IPS DF 4.7 (cell line): ENCODE data around the gene CEP72.

Source experiments
- DNase-seq: peaks from one replicate; pipeline ENCODE4 v3.0.0-alpha.2; 2013; ENCODE audit warnings: low spot score; ENCODE audit errors: extremely low read depth

Gene CEP72

DNA sequence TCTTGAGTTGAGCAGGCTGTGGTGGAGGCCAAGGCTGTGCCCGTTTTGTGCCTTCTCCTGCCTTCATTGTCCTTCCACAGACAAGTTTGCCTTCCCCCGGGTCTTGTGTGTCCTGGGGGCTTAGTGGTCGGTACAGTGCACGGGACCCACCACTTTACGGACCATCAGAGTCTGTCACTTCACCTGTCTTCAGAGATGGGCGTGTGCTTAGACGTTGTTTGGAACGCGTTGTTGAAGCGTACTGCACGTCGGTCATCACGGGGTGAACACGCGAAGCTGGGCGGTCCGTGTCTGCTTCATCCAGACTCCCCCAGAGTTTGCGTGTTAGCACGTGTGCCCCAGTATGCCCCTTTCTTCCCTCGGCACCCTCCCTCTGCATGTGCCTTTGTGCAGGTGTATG, 24.8 kb downstream of the CEP72 start:
- DNase-seq: no peak

DNA sequence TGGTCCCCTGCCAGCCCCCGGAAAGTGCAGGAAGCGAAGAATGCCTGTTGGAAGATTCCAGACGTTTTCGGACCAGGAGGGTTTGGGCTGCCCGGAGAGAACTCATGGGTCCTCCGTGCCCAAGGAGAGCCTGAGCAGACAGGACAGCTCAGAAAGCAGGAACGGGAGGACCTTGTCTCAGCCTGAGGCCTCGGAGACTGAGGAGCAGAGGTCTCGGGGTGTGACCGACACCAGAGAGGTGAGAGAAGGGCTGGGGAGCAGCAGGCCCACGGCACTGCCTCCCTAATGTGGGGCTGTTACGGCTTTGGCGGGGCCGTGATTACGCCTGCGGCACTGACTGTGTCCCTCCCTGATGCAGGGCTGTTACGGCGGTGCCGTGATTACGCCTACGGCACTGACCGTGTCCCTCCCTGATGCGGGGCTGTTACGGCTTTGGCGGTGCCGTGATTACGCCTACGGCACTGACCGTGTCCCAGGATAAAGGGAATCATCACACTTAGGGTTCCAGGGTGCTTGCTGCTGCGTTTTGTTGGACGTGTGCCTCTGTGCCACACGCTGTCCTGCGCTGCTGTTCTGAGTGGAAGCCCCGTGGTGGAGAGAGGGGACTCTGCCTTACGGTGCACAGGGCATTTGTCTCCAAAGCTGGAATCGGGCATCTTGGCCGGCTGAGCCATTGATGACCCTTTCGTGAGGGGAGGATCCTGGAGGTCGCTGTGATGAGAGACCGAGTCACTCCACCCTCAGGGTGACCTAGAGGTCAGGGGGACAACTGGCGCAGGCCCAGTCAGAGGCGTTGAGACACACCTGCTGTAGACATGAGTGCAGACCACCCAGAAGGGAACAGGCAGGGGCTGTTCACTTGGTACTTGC, 25.7 kb downstream of the CEP72 start:
- no peak for DNase-seq

DNA sequence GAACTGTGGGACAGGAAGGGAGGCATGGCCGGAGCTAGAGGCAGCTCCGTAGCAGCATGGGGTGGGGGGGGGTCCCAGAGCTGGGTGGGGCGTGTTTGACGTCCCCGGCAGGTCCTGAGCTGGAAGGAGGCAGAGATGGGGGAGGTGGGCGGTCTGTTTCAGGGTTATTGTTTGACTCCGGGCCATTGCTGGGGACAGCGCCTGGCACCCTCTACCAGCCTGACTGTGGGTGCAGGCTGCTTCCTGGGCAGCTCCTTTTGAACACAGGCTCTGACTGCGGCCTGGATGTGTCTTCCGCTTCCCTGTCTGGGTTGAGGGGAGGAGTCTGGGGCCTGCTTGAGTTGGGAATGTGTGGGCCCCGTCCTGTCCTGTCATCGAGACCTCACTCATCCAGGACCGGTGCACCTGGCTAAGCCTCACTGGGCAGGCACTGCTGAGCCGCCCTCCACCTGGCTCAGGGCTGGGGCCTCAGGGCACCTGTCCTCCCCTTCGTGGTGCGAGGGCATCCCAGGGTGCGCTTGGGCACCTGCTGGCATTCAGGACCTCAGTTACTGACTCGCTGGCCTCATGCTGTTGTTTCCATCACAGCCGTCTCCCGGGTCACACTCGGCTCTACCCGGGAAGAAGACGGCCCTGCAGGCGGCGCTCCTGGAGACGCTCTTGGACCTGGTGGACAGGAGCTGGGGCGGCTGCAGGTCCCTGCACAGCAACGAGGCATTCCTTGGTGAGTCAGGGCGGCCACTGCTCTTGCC, 26.5 kb downstream of the CEP72 start:
- DNase-seq: no peak

DNA sequence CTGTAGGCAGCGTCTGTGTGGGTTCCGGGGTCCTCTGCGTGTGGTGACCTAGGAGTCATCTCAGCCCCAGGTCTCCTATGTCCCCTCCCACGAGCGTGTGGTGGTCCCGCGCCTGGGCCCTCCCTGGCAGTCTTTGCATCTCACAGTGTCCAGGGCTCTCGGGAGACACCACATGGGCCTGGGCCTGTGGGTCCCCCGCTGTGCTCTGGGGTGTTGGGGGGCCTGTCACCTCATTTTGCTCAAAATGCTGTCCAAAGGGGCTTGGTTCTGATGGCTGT, 27.1 kb downstream of the CEP72 start:
- DNase-seq: no peak

DNA sequence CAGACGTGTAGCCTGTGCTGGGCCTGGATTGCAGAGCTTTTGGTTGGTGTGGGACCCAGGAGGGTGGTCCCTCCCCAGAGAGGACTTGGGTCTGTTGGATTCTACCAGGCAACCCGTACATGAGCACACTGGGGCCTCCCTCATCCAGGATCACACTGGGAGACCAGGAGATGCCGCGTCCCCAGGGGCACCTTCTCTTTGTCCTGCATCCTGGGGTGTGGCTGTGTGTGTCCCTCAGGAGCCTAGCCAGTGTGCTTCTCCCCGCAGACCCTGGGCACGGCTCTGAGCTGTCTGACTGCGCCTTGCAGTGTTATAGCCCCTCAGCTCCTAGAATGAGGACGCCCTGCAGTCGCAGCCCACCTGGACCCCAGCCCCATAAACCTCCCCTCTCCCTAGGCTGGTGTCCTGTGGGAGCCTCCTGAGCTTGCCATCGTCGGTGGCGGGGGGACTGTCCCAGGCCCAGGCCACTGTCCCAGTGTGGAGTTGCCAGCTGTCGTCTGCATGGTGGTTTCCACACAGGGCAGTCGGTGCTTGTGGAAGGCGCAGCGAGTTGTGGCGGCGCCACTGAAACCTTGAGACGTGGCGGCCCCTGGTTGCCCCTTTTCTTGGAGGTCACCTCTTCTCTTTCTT, 27.6 kb downstream of the CEP72 start:
- DNase-seq: no peak

DNA sequence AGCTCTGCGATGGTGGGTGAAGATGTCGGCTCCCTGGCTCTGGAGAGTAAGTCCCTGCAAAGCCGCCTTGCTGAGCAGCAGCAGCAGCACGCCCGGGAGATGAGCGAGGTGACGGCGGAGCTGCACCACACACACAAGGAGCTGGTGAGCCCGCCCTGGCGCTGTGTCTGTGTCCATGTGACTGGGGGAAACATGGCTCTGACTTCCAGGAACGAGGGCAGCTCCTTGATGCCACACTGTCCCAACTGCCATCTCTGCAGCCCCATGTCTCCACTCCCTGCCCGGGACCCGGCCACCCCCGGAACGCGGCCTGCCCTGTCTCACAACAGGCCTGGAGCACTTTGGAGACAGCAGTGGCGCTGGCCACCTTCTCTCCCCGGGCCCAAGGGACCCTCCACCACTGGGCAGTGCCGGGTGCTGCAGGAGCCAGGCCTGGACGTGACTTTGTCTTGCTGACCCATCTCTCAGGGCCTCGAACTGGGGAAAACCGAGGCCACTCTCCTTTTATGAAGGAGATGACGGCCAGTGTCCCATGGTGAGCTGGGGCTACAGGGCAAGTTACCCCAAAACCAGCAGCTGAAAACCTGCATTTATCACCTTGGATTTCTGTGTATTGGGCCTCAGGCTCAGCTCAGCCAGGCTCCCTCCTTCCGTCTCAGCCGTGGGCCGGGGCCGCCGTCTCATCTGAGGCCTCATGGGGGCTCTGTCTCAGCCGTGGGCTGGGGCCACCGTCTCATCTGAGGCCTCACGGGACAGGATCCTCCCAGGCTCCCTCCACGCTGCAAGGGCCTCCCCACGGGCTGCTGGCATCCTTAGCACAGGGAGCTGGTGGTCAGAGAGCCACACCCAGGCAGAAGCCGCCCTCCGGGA, 28.6 kb downstream of the CEP72 start:
- DNase-seq: no peak

DNA sequence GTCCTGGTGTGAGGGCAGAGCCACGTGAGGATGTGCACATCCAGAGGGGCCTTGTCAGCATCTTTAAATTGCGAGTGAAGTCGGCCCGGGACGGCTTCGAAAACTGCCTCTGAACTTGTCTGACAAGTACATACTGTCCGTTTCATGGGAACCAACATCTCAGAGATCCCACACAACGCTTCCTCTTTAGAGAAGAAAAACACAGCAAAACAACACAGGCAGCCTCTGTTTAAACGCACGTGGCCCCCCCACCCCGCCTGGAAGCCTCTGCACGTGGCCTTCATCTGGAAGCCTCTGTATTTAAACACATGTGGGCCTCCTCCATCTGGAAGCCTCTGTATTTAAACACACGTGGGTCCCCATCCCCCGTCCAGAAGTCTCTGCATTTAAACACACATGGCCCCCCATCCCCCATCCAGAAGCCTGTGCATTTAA, 29.2 kb downstream of the CEP72 start:
- DNase-seq: no peak

DNA sequence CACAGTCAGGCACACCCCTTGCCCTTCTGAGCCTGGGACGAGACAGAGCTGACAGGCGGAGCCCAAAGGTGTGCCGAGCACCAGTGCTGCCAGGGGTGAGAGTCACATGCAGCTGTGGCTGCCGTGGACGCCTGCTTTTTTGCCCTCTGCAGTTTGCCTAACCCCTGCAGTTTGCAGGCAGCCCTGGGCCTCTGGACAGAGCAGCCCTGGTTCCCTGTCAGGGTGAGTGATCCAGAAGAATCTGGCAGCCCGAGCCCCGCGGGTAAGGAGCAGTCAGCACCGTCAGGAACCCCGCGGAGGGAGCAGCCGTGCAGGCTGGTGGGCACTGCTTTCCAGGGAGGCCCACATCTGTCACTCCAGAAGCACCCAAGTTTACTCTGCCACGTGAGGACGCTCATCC, 30.3 kb downstream of the CEP72 start:
- DNase-seq: no peak

DNA sequence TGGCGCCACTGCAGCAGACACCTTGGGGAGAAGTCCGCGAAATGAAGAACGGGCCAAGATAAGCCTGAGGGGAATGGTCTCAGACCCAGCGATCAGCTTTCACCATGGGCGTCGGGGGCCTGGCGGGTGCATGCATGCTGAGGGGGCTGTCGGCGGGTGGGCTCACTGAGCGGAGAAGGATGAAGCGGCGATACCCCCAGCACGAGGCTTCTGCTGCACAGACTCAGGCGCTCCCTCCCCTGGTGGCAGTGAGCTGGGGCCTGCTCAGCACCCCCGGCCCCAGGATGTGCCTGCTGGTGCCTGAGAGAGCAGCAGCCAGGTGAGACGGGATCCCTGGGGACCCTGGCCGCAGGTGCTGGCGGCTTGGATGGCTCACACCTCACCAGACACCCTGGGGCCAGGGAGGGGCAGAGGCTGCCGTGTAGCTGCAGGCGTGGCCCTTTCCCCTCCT, 31.2 kb downstream of the CEP72 start:
- DNase-seq: no peak

DNA sequence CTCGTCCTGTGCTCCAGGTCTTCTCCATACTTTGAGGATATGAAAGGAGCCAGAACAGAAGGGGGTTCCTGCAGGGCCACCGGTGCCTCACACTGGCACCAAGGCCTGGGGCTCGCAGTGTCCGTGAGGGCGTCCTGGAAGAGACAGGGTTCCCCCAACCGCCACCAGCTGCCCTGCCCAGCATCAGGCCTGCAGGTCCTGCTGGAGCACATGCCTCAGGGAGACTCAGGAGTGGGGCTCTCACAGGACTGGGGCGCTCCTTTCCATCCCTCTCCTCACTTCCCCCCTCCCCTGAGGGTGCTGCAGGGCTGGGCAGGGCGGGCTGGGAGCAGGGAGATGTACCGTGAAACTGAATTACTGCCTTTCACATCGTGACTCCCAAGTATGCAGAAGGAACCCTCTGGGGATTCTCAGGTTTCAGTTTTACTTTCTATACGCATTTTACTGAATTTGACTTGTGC, 31.7 kb downstream of the CEP72 start:
- DNase-seq: no peak

DNA sequence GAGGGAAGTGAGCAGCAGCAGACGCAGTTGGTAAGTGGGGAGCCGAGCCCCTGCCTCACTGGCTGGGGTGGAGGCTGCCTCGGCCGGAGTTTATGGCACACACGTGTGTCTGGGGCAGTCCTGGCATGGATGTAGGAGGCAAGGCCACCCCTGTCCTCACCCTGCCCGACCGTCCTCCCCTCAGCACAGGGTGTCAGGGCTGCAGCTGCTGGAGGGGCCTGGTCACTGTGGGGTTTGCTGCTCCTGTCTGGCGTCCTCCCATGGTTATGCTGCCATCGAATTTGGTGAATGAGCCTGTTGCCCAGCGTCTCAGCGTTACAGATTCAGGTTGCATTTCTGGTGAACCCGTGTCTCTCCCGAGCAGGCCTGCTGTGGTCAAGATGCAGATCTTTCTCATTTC, 32.4 kb downstream of the CEP72 start:
- no peak for DNase-seq

DNA sequence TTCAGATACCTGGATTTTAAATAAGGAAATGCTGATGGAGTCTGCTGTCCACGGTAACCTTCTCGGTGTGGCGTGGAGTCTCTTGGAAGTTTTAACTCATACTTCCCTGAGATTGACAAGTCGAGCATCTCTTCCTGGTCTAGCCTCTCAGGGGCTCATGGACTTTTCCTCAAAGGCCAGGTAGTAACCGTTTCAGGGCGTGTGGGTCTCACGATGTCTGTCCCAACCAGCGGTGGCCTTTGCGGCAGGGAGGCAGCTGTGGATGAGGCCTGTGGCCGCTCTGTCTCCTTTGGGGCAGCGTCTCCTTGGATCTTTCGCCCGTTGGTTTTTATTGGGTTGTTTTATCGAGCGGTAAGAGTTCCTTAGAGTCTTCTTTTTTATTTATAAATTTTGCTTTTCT, 32.8 kb downstream of the CEP72 start:
- no peak for DNase-seq

DNA sequence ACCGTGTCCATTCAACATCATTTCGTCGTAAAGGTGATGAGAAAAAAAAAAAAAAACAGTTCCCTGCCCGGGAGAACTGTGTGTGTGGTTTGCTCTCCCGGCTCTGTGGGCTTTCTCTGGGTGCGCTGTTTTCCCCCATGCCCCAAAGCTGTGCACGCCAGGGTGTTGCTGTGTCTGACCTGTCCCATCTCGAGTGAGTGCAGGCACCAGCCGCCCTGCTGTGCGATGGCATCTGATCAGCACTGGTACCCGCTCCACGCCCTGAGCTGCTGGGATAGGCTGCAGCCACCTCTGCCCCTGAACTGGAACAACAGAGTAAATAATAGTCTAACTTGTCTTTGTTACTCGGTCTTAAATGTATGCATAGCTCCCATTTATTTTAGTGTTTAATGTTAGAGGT, 33.3 kb downstream of the CEP72 start:
- no peak for DNase-seq

DNA sequence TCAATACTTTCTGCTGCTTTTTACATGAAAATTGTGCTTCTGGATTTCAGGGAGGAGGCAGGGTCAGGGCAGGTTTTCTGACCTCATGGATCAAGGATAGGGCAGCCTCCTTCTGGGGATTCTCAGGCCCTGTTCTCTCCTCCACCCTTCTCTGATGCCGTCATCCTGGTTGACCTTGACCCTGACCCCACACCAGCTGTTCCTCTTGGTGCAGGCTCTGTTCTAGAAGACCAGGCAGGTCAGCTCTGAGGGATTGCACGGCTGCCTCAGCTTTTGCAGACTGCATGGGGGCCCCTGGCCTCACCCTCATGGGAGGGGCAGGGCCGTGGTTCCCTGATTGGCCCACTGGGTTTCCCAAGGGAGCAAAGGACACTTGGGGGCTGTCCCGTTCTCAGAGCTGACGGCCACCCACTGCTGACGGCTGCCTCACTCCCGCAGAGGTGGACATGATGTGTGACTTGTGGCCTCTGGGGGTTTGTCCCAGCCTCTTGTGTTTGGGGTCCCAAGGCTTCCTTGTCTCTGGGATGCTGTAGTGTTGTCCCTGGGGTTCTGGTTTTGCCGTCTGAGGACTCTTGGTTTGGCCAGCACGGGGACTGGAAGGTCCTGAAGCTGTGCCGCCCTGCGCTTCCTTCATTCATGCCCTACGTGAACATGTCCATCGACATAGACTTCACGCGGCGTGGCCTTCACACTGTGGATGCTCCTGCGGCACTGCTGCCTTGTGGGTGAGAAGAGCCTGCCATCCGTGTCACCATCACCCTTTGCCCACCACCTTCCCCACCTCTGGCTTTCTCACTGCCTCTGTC, 34.5 kb downstream of the CEP72 start:
- no peak for DNase-seq

DNA sequence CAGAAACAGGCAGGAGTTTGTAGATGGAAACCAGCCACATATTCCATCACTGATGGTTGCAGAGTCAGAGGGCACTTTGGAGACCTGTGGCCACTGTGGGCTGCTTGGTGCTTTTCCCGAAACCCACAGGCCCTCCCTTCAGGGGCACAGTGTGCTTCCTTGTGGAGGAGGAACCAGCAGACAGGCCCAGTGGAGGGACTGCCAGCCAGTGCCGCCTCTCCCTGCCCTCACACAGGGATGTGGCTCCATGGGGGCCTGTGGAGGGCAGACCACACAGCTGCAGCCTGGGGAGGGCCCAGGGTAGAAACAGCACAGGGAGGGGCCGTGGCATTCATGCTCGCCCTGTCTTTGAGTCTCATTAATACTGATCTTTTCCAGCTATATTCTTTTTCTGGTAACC, 35.2 kb downstream of the CEP72 start:
- no peak for DNase-seq

DNA sequence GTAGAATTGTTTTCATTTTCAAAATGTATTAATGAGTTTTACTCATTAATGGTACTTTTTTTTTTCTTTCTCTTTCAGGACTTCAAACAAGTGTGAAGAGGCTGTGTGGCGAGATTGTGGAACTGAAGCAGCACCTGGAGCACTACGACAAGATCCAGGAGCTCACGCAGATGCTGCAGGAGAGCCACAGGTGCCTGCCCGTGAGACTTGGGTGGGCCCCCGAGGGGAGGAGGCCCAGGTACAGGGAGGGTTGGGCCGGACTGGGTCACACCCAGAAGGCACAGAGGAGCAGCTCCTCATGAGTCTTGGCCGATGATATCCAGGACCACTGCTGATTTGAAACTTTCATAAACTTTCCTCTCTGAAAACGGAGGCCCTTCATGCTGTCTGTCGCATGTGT, 35.6 kb downstream of the CEP72 start:
- no peak for DNase-seq

DNA sequence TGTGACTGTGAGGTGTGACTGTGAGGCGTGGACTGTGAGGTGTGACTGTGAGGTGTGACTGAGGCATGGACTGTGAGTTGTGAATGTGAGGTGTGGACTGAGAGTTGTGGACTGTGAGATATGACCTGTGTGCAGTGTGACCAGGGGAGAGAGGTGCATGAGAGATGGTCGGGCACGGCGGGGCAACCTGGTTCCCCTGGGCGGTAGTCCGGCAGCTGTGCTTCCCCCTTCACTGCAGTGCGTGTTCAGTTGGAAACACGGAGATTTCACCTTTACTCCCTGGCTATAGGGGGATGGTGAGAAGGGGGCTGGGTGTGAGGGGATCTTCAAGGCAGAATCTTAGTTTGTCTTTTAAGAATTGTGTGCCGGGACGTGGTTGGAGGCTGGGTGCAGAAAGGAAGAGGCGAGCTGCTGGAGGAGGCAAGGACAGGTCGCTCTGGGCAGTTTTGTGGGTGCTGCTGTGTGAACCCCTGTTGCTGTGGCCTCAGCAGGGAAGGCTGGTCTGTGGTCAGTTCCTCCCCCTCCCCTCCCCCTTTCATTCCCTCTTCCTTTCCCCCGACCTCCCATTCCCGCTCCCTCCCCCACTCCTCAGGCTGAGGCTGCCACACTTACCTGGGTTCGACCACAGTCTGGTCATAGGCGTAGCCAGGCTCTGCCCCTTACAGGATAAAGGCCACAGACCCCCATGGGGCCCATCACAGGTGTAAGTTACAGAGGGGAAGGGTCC, 39.3 kb downstream of the CEP72 start:
- no peak for DNase-seq

DNA sequence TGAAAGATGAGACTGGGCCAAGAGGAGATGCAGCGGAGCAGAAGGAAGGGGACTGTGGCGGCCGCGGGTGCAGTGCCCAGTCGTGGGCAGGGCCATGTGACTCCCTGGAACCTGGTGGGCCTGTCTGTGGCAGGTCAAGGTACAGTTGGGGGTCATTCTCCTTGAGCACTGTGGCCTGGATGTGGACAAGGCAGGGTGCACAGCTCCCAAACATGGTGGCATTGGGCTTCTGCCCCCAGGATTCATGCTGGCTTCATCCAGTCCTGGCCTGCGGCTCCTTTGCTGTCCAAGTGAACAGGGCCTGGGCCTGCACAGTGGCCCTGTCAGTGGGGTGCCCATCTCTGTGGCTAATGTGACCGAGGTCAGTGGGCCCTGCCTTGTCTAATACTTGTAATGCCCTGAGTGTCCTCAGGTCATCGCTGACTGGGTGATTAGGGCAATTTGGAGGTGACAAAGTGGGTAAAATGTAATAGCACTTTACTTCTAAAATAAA, 39.9 kb downstream of the CEP72 start:
- no peak for DNase-seq

DNA sequence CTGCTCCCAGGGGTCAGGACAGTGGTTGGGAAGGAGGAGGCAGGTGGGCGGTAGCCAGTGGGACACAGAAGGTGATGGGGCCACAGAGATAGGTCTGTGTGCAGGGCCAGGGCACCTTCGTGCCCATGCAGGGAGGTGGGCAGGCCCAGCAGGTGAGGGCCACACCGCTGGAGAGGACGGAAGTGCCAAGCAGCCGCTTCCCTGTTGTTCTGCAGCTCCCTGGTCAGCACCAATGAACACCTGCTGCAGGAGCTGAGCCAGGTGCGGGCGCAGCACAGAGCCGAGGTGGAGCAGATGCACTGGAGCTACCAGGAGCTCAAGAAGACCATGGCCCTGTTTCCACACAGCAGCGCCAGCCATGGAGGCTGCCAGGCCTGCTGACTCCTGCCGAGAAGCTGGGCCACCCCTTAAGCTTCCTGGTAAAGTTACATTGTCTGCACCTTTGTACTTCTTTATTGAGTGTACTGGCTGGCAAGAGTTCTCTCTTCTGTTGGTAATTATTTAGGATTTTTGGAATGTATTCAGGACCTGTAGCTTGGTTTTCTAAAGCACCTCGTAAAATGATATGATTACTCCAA, 40.7 kb downstream of the CEP72 start:
- DNase-seq: no peak
